Stimulated activated CD4-positive, alpha-beta T cell treated with anti-CD3 and anti-CD28 coated beads, Interleukin-2, amount 100 ng/mL, for 4 hours (primary cell): Measurements from ENCODE around the gene PAN2.
"Not testable (repeated sequence)": the region's sequence is repeated elsewhere in the genome, so short reads cannot be mapped to it uniquely, and the experiment has no call there.

Source experiments
- DNase-seq: peaks from one replicate; pipeline ENCODE4 v3.0.0-alpha.2; 2020; ENCODE audit warnings: low read depth

The PAN2 gene

DNA sequence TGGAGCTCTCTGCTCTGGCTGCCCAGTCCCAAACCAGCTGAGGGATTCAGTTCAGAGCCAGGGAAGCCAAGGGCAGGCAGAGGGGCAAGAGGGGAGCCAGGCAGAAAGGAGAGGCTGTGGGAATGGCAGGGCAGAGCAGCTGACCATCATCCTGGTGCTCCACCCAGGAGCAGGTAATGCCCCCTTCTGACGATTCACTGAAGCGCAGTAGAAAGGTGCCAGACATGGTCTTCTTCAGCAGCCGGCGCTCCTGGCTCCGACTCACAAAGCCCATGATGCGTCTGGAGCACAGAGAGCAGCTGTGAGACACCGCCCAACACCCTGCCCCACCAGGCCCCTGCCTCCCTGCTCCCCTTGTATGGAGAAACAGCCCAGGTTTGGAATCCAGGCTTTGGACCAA, 12.9 kb upstream of the PAN2 start:
- no peak for DNase-seq

DNA sequence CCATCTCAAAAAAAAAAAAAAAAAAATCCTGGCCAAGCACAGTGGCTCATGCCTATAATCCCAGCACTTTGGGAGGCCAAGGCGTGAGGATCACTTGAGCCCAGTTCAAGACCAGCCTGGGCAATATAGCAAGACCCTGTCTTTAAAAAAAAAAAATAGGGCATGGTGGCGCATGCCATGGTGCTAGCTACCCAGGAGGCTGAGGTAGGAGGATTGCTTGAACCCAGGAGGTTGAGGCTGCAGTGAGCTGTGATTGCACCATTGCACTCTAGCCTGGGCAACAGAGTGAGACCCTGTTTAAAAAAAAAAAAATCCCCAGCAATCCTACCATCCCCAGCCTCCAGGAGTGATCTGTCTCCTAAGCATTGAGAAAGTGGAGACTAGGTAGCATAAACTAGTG, 8.5 kb upstream of the PAN2 start:
- not testable (repeated sequence) for DNase-seq

DNA sequence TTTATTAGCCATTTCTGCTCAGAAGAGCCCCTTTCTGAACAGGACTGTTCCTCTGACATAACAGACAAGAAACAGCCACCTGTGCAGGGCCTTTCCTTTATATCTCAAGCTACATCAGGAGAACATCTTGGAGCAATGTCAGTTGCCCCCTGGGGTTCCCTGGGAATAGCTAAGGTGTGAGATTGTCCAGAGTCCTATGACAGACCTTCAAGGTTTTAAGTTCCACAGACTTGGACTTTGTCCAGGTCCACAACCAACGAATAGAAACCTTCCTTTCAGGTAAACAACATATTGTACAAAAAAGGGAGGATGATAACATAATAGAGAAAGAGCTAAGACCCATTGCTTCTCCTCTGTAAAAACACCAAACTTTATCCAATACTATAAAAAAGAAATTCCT, 7.8 kb upstream of the PAN2 start:
- no peak for DNase-seq

DNA sequence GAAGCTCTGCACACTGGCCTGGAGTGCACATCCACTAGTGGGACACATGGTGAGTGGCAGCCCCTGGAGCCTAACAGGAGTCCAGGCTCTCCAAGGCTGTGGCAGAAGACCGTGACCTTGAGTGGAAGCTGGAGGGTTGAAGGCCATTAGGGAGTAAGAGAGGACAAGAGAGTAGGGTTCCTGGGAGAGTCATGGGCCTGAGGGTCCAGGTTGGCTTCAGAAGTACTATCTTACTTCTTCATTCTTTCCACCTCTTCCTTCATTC, 5.3 kb upstream of the PAN2 start:
- no peak for DNase-seq

DNA sequence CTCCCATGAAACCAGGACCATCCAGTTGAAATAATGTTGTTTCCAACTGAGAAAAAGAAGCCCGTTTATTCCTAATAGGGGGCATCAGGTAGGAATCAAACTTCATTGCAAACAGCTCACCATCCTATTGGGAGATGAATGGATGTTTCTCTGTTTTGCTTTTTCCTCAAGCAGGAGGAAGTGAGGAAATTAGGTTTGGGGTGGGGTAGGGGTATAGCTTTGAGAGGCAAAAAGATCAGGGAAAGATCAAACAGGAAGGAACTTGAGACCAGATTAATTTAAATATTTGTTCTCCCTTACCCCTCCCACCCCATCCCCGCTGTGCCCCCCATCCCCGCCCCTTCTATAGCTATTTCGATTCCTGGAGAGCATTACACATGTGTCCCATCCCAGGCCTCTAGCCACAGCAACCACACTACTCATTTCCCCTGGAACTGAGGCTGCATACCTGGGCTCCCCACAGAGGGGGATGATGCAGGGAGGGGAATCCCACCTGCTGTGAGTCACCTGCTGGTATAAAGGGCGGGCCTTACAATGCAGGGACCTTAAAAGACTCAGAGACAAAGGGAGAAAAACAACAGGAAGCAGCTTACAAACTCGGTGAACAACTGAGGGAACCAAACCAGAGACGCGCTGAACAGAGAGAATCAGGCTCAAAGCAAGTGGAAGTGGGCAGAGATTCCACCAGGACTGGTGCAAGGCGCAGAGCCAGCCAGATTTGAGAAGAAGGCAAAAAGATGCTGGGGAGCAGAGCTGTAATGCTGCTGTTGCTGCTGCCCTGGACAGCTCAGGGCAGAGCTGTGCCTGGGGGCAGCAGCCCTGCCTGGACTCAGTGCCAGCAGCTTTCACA, 4.7 kb upstream of the PAN2 start, which contains the start of gene IL23A:
TSS of gene IL23A (plus strand) at position 577 of the 850 bp plus-strand sequence. CDS start at position 738, 161 bp downstream.
- DNase-seq, result peak; percentile 89

DNA sequence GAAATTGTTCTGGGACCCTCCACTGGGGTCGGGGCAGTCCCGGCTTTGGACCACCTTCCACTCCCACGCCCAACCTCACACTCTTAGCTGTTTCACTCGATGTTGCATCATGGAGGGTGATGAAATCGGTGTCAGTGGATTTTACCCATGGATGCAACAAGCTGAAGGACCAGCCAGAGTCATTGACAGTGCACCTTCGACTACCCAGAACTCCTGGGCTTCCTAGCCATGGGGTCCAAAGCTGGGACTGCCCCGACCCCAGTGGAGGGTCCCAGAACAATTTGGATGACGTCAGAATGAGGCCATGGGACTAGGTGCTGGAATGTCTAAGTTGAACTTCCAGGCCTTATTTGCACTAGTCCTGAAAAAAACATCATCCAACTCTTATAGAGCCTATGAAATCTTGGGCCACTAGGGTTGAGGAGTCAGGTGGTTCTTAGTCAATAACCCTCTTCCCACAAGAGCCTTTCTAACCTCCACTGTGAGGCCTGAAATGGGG, 4.0 kb upstream of the PAN2 start:
- DNase-seq, result no peak

DNA sequence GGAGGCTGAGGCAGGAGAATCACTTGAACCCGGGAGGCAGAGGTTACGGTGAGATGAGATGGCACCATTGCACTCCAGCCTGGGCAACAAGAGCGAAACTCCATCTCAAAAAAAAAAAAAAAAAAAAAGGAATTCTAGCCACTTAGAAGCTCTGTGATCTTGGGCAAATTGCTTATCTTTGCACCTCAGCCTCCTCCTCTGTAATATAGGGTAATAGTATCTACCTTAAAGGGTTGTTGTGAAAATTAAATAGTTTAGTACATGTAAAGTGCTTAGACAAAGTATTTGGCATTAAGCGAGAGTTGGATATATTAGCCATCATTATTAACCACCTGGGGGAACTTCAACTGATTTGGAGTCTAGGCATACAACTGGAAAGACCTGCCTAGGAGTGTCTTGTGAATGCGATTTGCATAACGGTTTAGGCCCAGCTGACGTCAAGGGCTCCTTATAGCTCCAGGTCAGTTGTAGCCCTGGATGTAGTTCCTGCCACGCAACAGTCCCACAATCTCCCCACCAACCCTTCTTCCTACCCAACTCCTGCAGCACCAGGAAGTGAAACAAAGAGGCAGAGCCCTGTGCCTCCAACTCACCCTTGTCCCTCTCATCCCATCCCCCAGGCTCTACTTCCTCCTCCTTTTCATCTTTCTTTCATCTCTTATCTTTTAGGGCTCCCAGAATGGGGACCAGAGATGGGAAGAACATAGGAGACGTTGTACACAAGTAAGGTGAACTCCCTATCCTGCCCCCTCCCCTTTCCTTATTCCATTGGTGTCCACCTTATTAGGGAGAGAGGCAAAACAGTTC, 2.8 kb upstream of the PAN2 start:
- DNase-seq, result no peak

DNA sequence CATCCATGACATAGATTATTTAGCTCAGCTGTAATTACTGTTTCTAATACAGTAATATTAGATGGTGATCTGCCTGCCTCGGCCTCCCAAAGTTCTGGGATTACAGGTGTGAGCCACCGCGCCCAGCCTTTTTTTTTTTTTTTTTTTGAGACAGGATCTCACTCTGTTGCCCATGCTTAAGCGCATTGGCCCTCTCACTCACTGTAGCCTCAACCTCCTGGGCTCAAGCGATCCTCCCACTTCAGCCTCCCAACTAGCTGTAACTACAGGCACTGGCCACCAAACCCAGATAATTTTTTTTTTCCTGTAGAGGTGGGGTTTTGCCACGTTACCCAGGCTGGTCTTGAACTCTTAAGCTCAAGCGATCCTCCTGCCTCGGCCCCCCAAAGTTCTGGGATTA, 1.7 kb upstream of the PAN2 start:
- not testable (repeated sequence) for DNase-seq

DNA sequence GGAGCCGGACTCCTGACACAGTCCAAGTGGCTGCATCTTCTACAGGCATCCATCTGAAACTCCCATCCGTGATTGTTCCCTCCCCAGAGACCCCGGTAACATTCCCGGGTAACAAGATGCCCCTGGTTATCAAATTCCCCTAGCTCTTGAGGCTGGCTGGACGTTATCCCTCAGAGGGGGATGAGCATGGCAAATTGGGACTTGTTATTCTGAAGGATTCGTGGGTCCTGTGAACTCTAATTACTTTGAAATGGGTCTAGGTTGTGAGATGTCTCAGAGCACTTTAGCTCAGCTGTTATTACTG, 642 bp upstream of the PAN2 start:
- no peak for DNase-seq

DNA sequence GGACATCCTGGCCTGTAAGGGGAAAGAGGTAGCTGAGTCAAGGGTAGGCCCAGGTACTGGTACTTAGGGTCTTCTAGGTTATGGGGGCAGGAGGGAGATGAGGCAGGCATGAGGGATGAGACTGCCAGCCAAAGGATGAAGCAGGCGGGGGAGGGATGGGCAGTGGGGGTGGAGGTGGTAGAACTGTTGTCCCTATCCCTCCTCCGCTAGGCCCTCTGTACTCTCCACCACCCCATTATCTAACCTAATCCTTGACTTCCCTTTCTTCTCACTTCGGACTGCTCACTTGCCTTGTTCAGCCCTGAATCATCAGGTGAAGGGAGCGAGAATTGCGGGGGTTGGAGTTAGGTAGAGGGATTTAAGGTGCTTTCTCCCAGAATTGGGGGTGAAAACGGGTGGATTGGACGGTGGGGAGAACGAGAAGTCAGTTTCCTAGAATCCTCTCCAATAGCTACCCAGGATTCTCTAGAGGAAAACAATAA, 562 bp downstream of the PAN2 start:
- DNase-seq, result no peak

DNA sequence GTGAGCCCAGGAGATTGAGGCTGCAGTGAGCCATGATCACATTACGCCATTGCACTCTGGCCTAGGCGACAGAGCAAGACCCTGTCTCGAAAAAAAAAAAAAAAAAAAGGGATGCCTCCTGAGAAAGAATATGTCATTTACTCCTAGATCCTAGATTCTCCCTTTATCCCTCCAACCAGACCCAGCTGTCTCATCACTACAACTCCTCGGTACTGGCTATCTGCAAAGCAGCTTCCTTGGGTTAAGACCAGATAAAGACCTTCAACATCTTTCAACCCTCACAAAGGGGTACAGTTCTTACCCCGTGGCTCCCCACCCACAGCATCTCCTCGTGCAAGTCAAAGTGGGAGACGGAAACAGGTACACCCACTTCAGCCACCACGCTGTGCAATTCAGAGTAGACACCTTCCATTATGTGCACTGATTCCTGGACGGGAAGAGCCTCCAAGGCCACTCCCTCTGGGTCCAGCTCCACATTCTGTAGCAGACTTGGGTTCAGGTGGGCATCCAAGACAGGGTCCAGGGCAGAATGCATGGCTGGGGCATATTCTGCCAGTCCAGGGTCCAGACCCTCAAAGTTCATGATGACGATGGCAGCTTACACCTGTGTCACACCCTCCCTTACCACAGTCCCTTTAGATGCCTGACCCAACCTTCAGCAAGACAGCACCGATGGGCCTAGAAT, 1.1 kb downstream of the PAN2 start:
- DNase-seq, result no peak

DNA sequence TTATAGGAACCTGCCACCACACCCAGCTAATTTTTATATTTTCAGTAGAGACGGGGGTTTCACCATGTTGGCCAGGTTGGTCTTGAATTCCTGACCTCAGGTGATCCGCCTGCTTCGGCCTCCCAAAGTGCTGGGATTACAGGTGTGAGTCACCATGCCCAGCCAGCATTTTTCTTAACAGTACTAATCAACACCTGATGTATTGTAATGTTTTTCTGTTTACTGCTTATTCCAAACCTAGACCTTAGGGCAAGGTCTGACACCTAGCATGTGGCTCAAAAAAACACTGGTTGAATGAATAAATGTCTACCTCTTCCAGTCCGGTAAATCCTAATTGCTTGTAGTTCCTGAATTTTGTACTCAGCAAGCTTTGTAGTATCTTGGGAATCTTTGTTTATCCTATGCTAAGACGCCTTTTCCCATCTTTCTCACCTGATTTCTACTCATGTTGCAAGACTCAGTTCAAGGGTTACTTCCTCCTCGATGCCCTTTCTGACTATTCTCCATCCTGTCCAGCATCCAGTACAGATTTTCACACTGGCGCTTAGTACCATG, 2.8 kb downstream of the PAN2 start:
- no peak for DNase-seq

DNA sequence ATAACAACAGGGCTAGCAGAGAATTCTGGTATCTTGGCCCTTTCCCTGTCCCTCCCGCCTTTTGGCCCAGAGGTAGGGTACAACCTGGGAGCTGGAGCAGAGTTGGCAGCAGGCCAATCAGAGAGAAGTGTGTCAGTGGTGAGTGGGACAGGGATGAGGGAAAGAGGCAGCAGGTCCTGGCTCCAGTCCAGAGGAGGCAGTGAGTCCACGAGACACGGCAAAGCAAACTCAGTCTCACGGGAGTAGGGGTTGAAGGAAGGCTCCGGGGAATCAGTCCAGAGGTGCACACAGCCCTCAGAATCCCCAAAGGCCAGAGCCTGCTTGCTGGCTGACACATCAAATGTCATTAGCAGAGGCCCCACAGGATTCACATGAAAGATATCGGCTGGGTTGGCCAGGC, 7.3 kb downstream of the PAN2 start:
- no peak for DNase-seq

DNA sequence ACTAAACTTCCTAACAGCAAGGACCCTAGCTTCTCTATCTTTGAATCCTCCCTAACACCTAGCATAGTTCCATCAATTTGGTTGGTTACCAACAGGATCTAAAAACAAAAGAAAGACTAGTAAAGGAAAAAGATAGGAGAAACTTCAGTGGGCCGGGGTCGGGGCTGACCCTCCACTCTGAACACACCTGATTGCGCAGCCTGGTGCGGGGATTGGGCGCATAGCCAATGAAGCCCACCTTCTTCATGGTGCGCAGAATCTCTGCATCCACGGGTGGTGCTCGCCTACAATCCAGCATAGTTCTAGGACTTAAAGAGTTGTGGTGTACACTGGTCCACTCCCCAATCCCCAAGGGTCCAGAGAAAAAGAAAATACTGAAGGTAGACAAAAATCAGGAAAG, 7.7 kb downstream of the PAN2 start:
- DNase-seq, result no peak

DNA sequence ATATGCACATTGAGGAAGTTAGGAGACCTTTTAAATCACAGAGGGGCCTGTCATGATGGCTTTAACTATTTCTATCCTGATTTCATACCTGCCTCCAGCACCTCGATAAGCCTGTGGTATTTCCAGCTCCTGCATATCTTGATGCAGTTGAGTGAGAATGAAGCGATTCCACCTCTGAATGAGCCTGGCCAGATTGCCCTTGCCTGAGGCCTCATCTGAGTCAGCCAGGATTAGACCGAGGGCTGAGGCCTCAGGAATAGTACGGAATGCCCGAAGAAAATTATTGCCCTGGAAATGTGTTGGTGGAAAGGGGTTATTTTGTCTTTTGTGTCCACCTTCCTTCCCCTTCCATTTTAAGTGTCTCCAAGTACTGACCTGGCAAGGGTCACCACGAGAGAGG, 9.6 kb downstream of the PAN2 start:
- DNase-seq, result no peak

DNA sequence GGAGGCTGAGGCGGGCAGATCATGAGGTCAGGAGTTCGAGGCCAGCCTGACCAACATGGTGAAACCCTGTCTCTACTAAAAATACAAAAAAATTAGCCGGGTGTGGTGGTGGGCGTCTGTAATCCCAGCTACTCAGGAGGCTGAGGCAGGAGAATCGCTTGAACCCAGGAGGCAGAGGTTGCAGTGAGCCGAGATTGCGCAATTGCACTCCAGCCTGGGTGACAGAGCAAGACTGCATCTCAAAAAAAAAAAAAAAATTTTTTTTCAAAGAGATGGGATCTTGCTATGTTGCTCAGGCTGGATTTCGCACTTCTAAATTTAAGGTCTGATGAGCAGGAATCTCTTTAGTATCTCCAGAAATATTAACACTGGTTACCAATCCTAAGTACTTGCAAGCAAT, 12.2 kb downstream of the PAN2 start:
- DNase-seq, result not testable (repeated sequence)

DNA sequence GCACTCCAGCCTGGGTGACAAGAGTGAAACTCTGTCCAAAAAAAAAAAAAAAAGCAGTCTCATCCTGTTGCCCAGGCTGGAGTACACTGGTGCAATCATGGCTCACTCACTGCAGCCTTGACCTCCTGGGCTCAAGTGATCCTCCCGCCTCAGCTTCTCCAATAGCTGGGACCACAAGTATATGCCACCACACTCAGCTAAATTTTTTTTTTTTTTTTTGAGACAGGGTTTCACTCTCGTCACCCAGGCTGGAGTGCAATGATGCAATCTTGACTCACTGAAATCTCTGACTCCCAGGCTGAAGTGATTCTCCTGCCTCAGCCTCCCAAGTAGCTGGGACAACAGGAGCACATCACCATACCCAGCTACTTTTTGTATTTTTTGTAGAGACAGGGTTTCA, 12.8 kb downstream of the PAN2 start:
- no peak for DNase-seq

DNA sequence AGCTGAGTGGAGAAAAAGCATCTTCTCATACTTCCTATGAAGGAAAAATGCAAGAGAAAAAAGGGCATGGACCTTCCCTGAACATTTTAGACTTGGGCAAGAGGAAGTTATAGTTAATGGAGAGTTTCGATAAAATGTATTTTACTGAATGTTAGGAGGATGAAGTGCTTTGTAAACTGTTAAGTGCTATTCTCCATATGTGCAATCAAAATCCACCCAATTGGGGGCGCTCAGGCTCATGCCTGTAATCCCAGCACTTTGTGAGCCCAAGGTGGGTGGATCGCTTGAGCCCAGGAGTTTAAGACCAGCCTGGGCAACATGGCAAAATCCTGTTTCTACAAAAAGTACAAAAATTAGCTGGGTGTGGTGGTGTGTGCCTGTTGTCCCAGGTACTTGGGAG, 16.1 kb downstream of the PAN2 start:
- DNase-seq, result no peak

DNA sequence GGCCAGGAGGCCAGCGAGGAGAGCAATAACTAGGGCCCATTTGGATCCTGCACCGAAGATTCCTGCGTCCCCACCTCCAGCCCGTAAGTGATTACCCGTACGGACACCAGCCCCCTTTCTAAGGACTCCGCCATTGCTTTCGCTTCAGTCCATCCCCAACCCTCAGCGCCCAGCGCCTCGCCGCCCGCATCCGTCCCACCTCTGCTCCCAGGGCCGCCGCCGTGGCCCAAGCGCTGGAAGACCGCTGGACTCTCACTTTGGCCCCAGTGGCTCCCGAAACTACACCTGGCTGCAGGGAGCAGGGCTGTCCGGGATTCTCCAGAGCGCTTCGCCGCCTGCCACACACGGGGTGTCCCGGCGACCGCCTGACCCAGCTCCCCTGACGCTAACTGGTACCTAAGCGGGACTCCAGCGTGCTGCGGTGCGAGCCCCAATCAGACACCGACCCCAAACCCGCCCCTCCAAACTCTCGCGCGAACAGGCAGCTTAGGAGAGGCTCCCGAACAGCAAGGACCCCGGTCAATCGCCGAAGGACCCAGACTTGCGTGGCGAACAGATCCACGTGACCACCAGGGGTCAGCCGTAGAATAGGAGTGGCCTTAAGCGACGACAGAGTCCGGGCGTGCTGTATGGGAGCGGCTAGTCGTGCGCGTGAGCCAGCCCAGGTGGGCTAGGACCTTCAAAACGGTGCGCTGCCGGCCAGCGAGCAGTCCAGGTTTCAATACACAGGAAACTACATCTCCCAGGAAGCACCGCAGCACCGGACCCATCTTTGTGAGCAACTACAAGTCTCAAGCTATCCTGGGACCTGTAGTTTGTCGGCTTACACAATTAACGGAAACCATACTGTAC, 18.0 kb downstream of the PAN2 start, which contains the start of gene CNPY2:
TSS of gene CNPY2 (minus strand) at position 367 of the 852 bp plus-strand sequence. CDS start 771 bp downstream, outside the sequence.
- DNase-seq, result peak; percentile 85

DNA sequence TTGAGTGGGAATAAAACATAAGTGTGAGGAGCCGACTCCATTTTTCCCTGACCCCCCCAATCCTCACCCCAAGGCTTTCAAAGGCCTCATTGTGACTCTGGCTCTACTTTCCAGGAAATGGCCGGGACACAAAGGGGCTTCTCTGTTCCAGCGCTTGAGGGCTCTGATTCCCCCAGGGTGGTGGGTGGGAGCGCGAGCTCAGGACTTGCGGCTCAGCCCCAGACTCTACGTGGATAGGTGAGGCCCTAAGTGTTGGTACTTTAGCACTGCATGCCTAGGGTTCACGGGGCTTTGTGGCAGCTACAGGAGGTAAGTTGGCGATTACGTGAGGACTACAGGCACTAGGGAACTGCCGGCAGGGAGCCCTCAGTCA, 18.6 kb downstream of the PAN2 start:
- no peak for DNase-seq

DNA sequence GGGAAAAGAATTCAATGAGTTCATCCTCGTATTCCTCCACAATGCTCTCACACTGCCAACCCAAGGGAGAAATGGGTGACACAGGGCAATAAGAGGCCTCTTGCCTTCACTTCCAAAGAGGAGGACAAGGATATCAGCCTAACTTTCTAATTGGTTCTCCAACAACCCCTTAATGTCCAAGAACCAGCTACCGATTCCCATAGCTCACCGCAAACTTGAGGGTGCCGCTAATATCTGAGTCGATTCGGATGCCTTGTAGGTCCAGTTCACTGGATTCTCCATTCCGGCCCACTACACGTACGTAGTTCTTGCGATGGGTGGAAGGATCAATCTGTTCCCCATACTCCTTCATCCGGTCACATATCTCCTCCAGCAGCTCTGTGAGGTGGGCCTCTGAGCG, 22.8 kb downstream of the PAN2 start:
- DNase-seq, result no peak

DNA sequence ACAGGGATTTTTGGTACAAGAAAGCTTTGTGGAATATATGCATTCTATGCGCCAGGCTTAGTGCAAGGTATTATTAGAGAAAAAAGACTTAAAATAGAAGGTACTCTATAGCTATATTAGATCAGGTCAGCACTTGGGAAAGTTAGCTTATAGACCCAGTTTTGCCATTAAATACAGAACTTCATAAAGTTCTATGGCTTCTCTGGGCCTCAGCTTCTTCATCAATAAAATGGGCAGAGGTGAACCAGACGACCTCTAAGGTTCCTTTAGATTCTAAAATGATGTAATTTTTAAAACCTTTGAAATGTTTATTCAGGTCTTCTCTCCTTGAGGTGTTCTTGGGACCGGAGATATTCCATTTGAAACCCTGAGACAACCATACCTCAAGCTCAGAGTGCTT, 25.1 kb downstream of the PAN2 start:
- DNase-seq, result no peak
